Fibroblast of lung (primary cell): ENCODE data around the gene BTBD9.

Experiments
- CTCF ChIP-seq, 2 donors: IDR thresholded peaks in 1 of 2; conservative IDR thresholded peaks in 1 of 2; 1 replicate in 1 of 2; 2 replicates in 1 of 2; pipeline ENCODE4 v1.5.1; 2011 to 2012; ENCODE audit warnings: low read length in 2 of 2, control low read depth in 1 of 2, inconsistent platforms in 1 of 2, low read depth in 1 of 2, mild to moderate bottlenecking in 1 of 2
- EZH2 ChIP-seq: IDR thresholded peaks from 2 replicates; pipeline ENCODE4 v1.5.1; 2012; ENCODE audit warnings: low read length, control low read depth, mild to moderate bottlenecking; ENCODE audit errors: missing control alignments

GRCh38 chr6:38644951-38645350, 5.2 kb upstream of the BTBD9 start:
- TF ChIP-seq CTCF (conservative IDR thresholded peaks at IDR 0.05 in 1 of 2, IDR thresholded peaks at IDR 0.05 in 1 of 2; ENCODE audit: low read depth in 1 of 2, low read length in 2 of 2) = no peak
- TF ChIP-seq EZH2 = no peak
